Vagina (tissue), 2 donors: ENCODE results near the gene NUDT15. TPM values are rescaled to one million over a fixed set of nuclear protein-coding genes. Genes with fewer than 3 reads are reported as not detected.

ENCODE experiments used
- DNase-seq, 2 donors: peaks; one replicate each; pipeline ENCODE4 v3.0.0-alpha.2; 2017; ENCODE audit errors: extremely low spot score in 2 of 2
- H3K27ac ChIP-seq: fragments of 200-600 bp; sonication (generic); one replicate; pipeline ENCODE4 v1.5.1; 2019
- H3K27me3 ChIP-seq: fragments of 200-600 bp; sonication (generic); one replicate; pipeline ENCODE4 v1.5.1; 2019
- H3K36me3 ChIP-seq, 2 donors: fragments of 200-600 bp; sonication (generic); one replicate each; pipeline ENCODE4 v1.5.1; 2017 to 2019
- H3K4me1 ChIP-seq: fragments of 200-600 bp; sonication (generic); one replicate; pipeline ENCODE4 v1.5.1; 2019
- H3K4me3 ChIP-seq, 2 donors: fragments of 200-600 bp; sonication (generic); 1 replicate in 1 of 2; 2 replicates in 1 of 2; pipeline ENCODE4 v1.5.1; 2016 to 2019
- H3K9me3 ChIP-seq: fragments of 200-600 bp; sonication (generic); one replicate; pipeline ENCODE4 v1.5.1; 2019
- POLR2A ChIP-seq, 2 donors: fragments of 450-650 bp; IDR thresholded peaks; one replicate each; pipeline ENCODE4 v1.6.1; 2017; ENCODE audit warnings: antibody characterized with exemption in 2 of 2, mild to moderate bottlenecking in 2 of 2, moderate library complexity in 2 of 2
- POLR2AphosphoS5 ChIP-seq, 2 donors: sonication (generic); formaldehyde crosslinking; IDR thresholded peaks; one replicate each; pipeline ENCODE4 v1.9.0; 2017; ENCODE audit warnings: antibody characterized with exemption in 2 of 2, mild to moderate bottlenecking in 2 of 2, low read depth in 1 of 2; ENCODE audit not compliant: insufficient read depth in 1 of 2
- intact Hi-C: fragments of 100-400 bp; cut with DNase I; formaldehyde crosslinking; loops from one replicate; pipeline ENCODE4 v1.15.1; 2023
- total RNA-seq: library from RNA; depleted of rRNA; stranded (reverse); fragments of >200 nt; gene quantifications from one replicate; pipeline ENCODE4 v1.2.3, GENCODE V29; 2016
- TF ChIP-seq, protein P1 (sequence below), 3 experiments: fragments of 450-650 bp in 2 of 3; fragments of 200-600 bp in 1 of 3; sonication (generic) in 1 of 3; IDR thresholded peaks; one replicate each; pipeline ENCODE4 v1.5.1; 2017 to 2019; ENCODE audit warnings: antibody characterized with exemption in 3 of 3, mild to moderate bottlenecking in 2 of 3, moderate library complexity in 2 of 3

The NUDT15 gene
- total RNA-seq, 1 donor from 2014 or later = 9.3 TPM

DNA sequence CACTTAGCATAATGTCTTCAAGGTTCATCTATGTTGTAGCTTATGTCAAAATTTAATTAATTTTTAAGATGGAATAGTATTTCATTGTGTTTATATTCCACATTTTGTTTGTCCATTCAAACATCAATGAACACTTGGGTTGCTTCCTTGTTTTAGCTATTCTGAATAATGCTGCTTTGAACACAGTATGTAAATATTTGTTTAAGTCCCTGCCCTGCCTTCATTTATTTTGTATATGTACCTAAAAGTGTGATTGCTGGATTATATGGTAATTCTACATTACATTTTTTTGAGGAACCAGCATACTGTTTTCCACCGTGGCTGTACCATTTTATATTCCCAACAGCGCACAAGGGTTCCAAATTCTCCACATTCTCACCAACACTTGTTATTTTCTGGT, 18.9 kb upstream of the NUDT15 start:
- intact Hi-C loops = no loop called here
- DNase-seq = no peak
- Histone ChIP-seq H3K9me3 (no peaks in the 10 kb centered on the region), H3K4me1 (no peaks in the 10 kb centered on the region), H3K36me3 (no peaks in the 10 kb centered on the region), H3K27ac (no peak overlapping the region), H3K27me3 (no peaks in the 10 kb centered on the region), H3K4me3 (no peak overlapping the region)
- TF ChIP-seq, protein P1, sequence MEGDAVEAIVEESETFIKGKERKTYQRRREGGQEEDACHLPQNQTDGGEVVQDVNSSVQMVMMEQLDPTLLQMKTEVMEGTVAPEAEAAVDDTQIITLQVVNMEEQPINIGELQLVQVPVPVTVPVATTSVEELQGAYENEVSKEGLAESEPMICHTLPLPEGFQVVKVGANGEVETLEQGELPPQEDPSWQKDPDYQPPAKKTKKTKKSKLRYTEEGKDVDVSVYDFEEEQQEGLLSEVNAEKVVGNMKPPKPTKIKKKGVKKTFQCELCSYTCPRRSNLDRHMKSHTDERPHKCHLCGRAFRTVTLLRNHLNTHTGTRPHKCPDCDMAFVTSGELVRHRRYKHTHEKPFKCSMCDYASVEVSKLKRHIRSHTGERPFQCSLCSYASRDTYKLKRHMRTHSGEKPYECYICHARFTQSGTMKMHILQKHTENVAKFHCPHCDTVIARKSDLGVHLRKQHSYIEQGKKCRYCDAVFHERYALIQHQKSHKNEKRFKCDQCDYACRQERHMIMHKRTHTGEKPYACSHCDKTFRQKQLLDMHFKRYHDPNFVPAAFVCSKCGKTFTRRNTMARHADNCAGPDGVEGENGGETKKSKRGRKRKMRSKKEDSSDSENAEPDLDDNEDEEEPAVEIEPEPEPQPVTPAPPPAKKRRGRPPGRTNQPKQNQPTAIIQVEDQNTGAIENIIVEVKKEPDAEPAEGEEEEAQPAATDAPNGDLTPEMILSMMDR (IDR thresholded peaks at IDR 0.05) = no peak
- TF ChIP-seq POLR2A (IDR thresholded peaks at IDR 0.05) (no peak), POLR2AphosphoS5 (IDR thresholded peaks at IDR 0.05; ENCODE audit: insufficient read depth in 1 of 2, low read depth in 1 of 2) (no peak)

DNA sequence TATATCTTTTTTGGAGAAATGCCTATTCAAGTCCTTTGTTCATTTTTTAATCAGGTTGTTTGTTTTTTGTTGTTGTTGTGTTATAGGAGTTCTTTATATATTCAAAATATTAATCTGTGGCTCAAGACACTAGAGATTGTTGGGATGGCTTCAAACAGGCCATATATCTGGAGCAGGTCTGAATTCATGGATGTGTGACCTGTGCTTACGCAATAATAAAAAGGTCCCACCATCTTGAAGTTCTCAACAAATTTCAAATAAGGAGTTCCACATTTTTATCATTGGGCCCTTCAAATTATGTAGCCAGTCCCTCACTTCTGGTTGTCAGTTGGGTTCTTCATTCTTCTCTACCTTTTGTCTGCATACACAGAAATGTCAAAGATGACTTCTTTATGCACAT, 17.7 kb upstream of the NUDT15 start:
- intact Hi-C loops = no loop called here
- Histone ChIP-seq H3K36me3 (no peaks in the 10 kb centered on the region), H3K4me3 (no peak overlapping the region), H3K27ac (no peak overlapping the region), H3K9me3 (no peaks in the 10 kb centered on the region), H3K27me3 (no peaks in the 10 kb centered on the region), H3K4me1 (no peaks in the 10 kb centered on the region)
- TF ChIP-seq POLR2A (IDR thresholded peaks at IDR 0.05) (no peak), POLR2AphosphoS5 (IDR thresholded peaks at IDR 0.05; ENCODE audit: insufficient read depth in 1 of 2, low read depth in 1 of 2) (no peak)
- TF ChIP-seq, protein P1 (IDR thresholded peaks at IDR 0.05) = no peak
- no peak for DNase-seq

DNA sequence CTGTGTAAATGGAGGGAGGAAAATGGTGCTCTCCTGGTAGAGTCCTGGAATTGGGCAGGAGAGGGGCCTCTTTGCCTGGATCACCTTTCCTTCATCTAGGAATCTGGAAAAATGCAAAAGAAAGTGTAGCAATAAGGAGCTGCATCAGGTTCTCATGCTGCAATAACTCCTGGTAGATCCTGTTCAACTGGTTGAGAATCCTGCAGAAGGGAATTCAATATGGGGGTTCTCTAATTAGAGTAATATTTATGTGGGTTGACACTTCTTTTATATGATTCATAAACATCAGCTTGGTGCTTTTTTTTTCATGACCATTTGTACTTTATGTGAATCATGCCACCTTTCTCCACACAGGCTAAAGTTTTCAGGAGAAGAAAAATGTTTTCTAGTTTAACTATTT, 9.5 kb upstream of the NUDT15 start:
- no peak for DNase-seq
- peak in 1 of 2 donors; percentile 16 for TF ChIP-seq POLR2AphosphoS5 (IDR thresholded peaks at IDR 0.05; ENCODE audit: insufficient read depth in 1 of 2, low read depth in 1 of 2)
- TF ChIP-seq, protein P1 (IDR thresholded peaks at IDR 0.05) = no peak
- intact Hi-C loops = no loop called here

DNA sequence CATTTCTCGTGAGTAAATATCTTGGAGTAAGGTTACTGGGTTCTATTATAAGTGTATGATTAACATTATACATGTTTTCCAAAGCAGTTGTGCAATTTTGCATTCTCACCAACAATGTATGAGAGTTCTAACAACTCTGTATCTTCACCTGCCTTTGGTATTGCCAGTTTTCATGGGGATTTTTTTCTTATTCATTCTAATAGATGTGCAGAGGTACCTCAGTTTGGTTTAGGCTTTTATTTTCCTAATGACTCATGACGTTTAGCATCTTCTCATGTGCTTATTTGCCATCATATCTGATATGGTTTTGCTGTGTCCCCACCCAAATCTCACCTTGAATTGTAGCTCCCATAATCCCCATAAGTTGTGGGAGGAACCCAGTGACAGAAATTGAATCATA, 7.7 kb upstream of the NUDT15 start:
- Histone ChIP-seq H3K27ac (no peak overlapping the region), H3K27me3 (no peaks in the 10 kb centered on the region), H3K4me1 (no peaks in the 10 kb centered on the region), H3K9me3 (no peaks in the 10 kb centered on the region), H3K4me3 (no peak overlapping the region), H3K36me3 (peaks cover 0 to 4% of the 10 kb centered on the region in 2 donors)
- TF ChIP-seq POLR2A (IDR thresholded peaks at IDR 0.05) (no peak), POLR2AphosphoS5 (IDR thresholded peaks at IDR 0.05; ENCODE audit: insufficient read depth in 1 of 2, low read depth in 1 of 2) (no peak)
- TF ChIP-seq, protein P1 (IDR thresholded peaks at IDR 0.05) = no peak
- intact Hi-C loops = no loop called here
- no peak for DNase-seq

More for the DNA sequence above, 9.5 kb upstream of the NUDT15 start:
- peaks cover 0 to 4% of the 10 kb centered on the region in 2 donors for H3K36me3 ChIP-seq
- H3K4me1 ChIP-seq = no peaks in the 10 kb centered on the region
- no peak overlapping the region for H3K27ac ChIP-seq
- H3K27me3 ChIP-seq = no peaks in the 10 kb centered on the region
- H3K4me3 ChIP-seq = no peak overlapping the region
- no peaks in the 10 kb centered on the region for H3K9me3 ChIP-seq

DNA sequence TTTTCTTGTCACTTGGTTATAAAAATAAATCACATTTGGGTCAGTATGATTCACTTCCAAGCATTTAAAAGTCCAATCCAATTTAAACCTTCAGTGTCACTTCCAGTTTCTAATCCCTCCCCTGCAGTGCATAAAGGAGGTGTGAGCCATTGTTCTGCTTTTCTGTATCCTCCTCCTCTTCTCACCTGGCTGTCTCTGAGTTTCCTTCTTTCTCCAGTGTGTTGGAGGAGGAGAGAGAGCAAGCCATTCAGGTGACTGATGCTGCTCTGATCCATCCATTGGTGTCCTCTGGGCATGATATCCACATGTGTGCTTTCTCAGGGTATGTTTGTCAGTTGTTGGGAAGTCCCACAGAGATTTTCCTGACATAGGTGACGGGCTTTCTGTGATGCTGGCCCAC, 1.2 kb downstream of the NUDT15 start:
- peaks cover 17% of the 10 kb centered on the region for H3K4me1 ChIP-seq
- TF ChIP-seq, protein P1 (IDR thresholded peaks at IDR 0.05) = no peak
- no peak for TF ChIP-seq POLR2AphosphoS5 (IDR thresholded peaks at IDR 0.05; ENCODE audit: insufficient read depth in 1 of 2, low read depth in 1 of 2)
- TF ChIP-seq POLR2A (IDR thresholded peaks at IDR 0.05) = no peak
- peaks cover 0 to 7% of the 10 kb centered on the region in 2 donors for H3K36me3 ChIP-seq
- H3K9me3 ChIP-seq = no peaks in the 10 kb centered on the region
- peak overlapping the region in 1 of 2 donors; percentile 68 for H3K4me3 ChIP-seq
- no peaks in the 10 kb centered on the region for H3K27me3 ChIP-seq
- intact Hi-C loops = no loop called here
- DNase-seq = no peak
- H3K27ac ChIP-seq = peak overlapping the region; percentile 97
